H1 (cell line): ENCODE results near the gene IQCF2. TPM values are rescaled to one million over a fixed set of nuclear protein-coding genes. Genes with fewer than 3 reads are reported as not detected.

Experiments used
- CTCF ChIA-PET: fragments of 300-600 bp; sonication (Branson Sonifier 250); formaldehyde crosslinking; loops from one replicate; lab custom pipeline; 2021; ENCODE audit not compliant: partially characterized antibody; lab: Charles Lee
- POLR2A ChIA-PET: fragments of 300-600 bp; sonication (Branson Sonifier 250); formaldehyde crosslinking; loops from one replicate; lab custom pipeline; 2021; ENCODE audit warnings: inconsistent platforms; ENCODE audit not compliant: partially characterized antibody; lab: Charles Lee
- DNase-seq, 2 experiments: peaks; one replicate each; pipeline versions ENCODE4 v3.0.0 to v3.0.0-alpha.2; 2010 to 2022; ENCODE audit warnings: low spot score in 2 of 2, low read depth in 1 of 2, mixed read lengths in 1 of 2
- FAIRE-seq: peaks from 2 replicates; lab custom pipeline; 2011; peaks lifted over from hg19 to GRCh38; lab: Jason Lieb, UNC
- H2AFZ ChIP-seq: 2 replicates; pipeline ENCODE4 v1.8.1; 2012; ENCODE audit warnings: low read length, inconsistent platforms
- H2AK5ac ChIP-seq: 2 replicates; pipeline ENCODE4 v1.6.1; 2013; ENCODE audit warnings: low read depth, low read length
- H2BK120ac ChIP-seq: replicated peaks from 2 replicates; pipeline ENCODE3; 2013; ENCODE audit warnings: low read depth, low read length, inconsistent platforms
- H2BK12ac ChIP-seq: 2 replicates; pipeline ENCODE4 v1.6.1; 2013; ENCODE audit warnings: low read depth, low read length
- H2BK15ac ChIP-seq: 2 replicates; pipeline ENCODE4 v1.6.1; 2013; ENCODE audit warnings: low read length
- H2BK20ac ChIP-seq: 2 replicates; pipeline ENCODE4 v1.6.1; 2013; ENCODE audit warnings: low read length
- H2BK5ac ChIP-seq: 2 replicates; pipeline ENCODE4 v1.6.1; 2013; ENCODE audit warnings: low read depth, low read length
- H3K14ac ChIP-seq: 2 replicates; pipeline ENCODE4 v1.6.1; 2013; ENCODE audit warnings: inconsistent platforms; ENCODE audit not compliant: insufficient read length
- H3K18ac ChIP-seq: 2 replicates; pipeline ENCODE4 v1.6.1; 2013; ENCODE audit warnings: low read length; ENCODE audit errors: extremely low read depth
- H3K23ac ChIP-seq: 2 replicates; pipeline ENCODE4 v1.6.1; 2013; ENCODE audit warnings: inconsistent platforms; ENCODE audit not compliant: insufficient read length
- H3K23me2 ChIP-seq: 2 replicates; pipeline ENCODE4 v1.6.1; 2013; ENCODE audit warnings: low read depth, low read length
- H3K27ac ChIP-seq: 2 replicates; pipeline ENCODE4 v1.6.1; 2011; ENCODE audit warnings: low read depth, low read length, inconsistent platforms
- H3K27me3 ChIP-seq, 4 experiments: replicated peaks in 1 of 4; 1 replicate in 1 of 4; 2 replicates in 3 of 4; pipeline versions ENCODE4 v1.6.1 to v1.8.1; 2011 to 2013; ENCODE audit warnings: low read length in 3 of 4, mild to moderate bottlenecking in 3 of 4, inconsistent platforms in 2 of 4, mixed read lengths in 2 of 4, moderate library complexity in 1 of 4; ENCODE audit not compliant: control insufficient read depth in 3 of 4, insufficient read depth in 3 of 4; ENCODE audit errors: extremely low read depth in 1 of 4
- H3K36me3 ChIP-seq, 4 experiments: 2 replicates each; pipeline versions ENCODE4 v1.6.1 to v1.8.1; 2011 to 2013; ENCODE audit warnings: mild to moderate bottlenecking in 4 of 4, low read length in 3 of 4, moderate library complexity in 2 of 4, control low read depth in 1 of 4, inconsistent platforms in 1 of 4; ENCODE audit not compliant: insufficient read depth in 4 of 4, control insufficient read depth in 2 of 4
- H3K4ac ChIP-seq: replicated peaks from 2 replicates; pipeline ENCODE3; 2013; ENCODE audit warnings: low read length, low read depth, mixed read lengths, inconsistent platforms; ENCODE audit not compliant: insufficient read length
- H3K4me1 ChIP-seq, 4 experiments: replicated peaks in 1 of 4; 1 replicate in 1 of 4; 2 replicates in 3 of 4; pipeline versions ENCODE4 v1.6.1 to v1.8.1; 2011 to 2013; ENCODE audit warnings: low read length in 3 of 4, inconsistent platforms in 2 of 4, mixed read lengths in 1 of 4; ENCODE audit not compliant: insufficient read depth in 4 of 4, control insufficient read depth in 3 of 4
- H3K4me2 ChIP-seq, 2 experiments: 2 replicates each; pipeline versions ENCODE4 v1.6.1 to v1.8.1; 2011 to 2013; ENCODE audit warnings: low read depth in 2 of 2, low read length in 2 of 2, control low read depth in 1 of 2, inconsistent platforms in 1 of 2, mild to moderate bottlenecking in 1 of 2; ENCODE audit not compliant: insufficient read depth in 1 of 2
- H3K4me3 ChIP-seq, 4 experiments: fragments of 200-600, 300-600 bp in 1 of 4; sonication (generic), shearing (Covaris generic), sonication (Bioruptor Twin) in 1 of 4; 2 replicates each; pipeline versions ENCODE4 v1.5.1 to v1.8.1; 2011 to 2016; ENCODE audit warnings: low read length in 4 of 4, low read depth in 3 of 4, control low read depth in 2 of 4, inconsistent platforms in 2 of 4, mild to moderate bottlenecking in 2 of 4, mixed read lengths in 1 of 4, moderate library complexity in 1 of 4; ENCODE audit not compliant: insufficient read depth in 2 of 4; ENCODE audit errors: extremely low read depth in 1 of 4
- H3K56ac ChIP-seq: replicated peaks from 2 replicates; pipeline ENCODE3; 2013; ENCODE audit warnings: low read depth, mild to moderate bottlenecking, mixed read lengths, low read length, inconsistent platforms; ENCODE audit not compliant: insufficient read length
- H3K79me1 ChIP-seq: 2 replicates; pipeline ENCODE4 v1.6.1; 2013; ENCODE audit warnings: low read depth, low read length, control low read depth
- H3K79me2 ChIP-seq, 2 experiments: 2 replicates each; pipeline versions ENCODE4 v1.6.1 to v1.8.1; 2012 to 2013; ENCODE audit warnings: low read length in 2 of 2, mild to moderate bottlenecking in 2 of 2, inconsistent platforms in 1 of 2; ENCODE audit not compliant: insufficient read depth in 2 of 2, control insufficient read depth in 1 of 2
- H3K9ac ChIP-seq, 4 experiments: replicated peaks in 1 of 4; 1 replicate in 1 of 4; 2 replicates in 3 of 4; pipeline versions ENCODE4 v1.6.1 to v1.8.1; 2011 to 2013; ENCODE audit warnings: low read depth in 3 of 4, low read length in 3 of 4, control low read depth in 2 of 4, mild to moderate bottlenecking in 2 of 4, moderate library complexity in 2 of 4, inconsistent platforms in 1 of 4; ENCODE audit errors: extremely low read depth in 1 of 4
- H3K9me3 ChIP-seq, 2 experiments: 2 replicates each; pipeline versions ENCODE4 v1.6.1 to v1.8.1; 2012 to 2013; ENCODE audit warnings: mild to moderate bottlenecking in 2 of 2, moderate library complexity in 2 of 2, control low read depth in 1 of 2, inconsistent platforms in 1 of 2, low read depth in 1 of 2, low read length in 1 of 2, mixed read lengths in 1 of 2; ENCODE audit not compliant: insufficient read depth in 2 of 2
- H4K20me1 ChIP-seq, 2 experiments: replicated peaks in 1 of 2; 2 replicates each; pipeline versions ENCODE3 to v1.8.1; 2011 to 2013; ENCODE audit warnings: inconsistent platforms in 2 of 2, low read length in 2 of 2, mild to moderate bottlenecking in 1 of 2; ENCODE audit not compliant: insufficient read depth in 2 of 2, control insufficient read depth in 1 of 2
- H4K5ac ChIP-seq: 2 replicates; pipeline ENCODE4 v1.6.1; 2013; ENCODE audit warnings: low read length, low read depth, mixed read lengths, inconsistent platforms; ENCODE audit not compliant: insufficient read length
- H4K8ac ChIP-seq: 2 replicates; pipeline ENCODE4 v1.8.0; 2013; ENCODE audit warnings: mild to moderate bottlenecking, moderate library complexity, low read length, inconsistent platforms; ENCODE audit not compliant: insufficient read depth; ENCODE audit errors: extremely low read depth
- H4K91ac ChIP-seq: replicated peaks from 2 replicates; pipeline ENCODE3; 2013; ENCODE audit warnings: low read length, mixed read lengths, inconsistent platforms; ENCODE audit not compliant: insufficient read length
- BCL11A ChIP-seq, 2 experiments: IDR thresholded peaks; one replicate each; pipeline ENCODE4 v1.6.1; 2011; ENCODE audit warnings: low read depth in 2 of 2, low read length in 2 of 2, mild to moderate bottlenecking in 2 of 2
- SP2 ChIP-seq: IDR thresholded peaks from 2 replicates; pipeline ENCODE4 v1.6.1; 2012; ENCODE audit warnings: mild to moderate bottlenecking, low read length, inconsistent platforms
- TEAD4 ChIP-seq: IDR thresholded peaks from 2 replicates; pipeline ENCODE4 v1.6.1; 2012; ENCODE audit warnings: low read depth, low read length, inconsistent platforms, mixed read lengths
- polyA plus RNA-seq, 7 experiments: library from polyadenylated mRNA; depleted of rRNA in 3 of 7; stranded (reverse) in 5 of 7; unstranded in 2 of 7; fragments of >200 nt in 5 of 7; fragments of 200-250 nt in 2 of 7; gene quantifications; 1 replicate in 5 of 7; 2 replicates in 1 of 7; 4 replicates in 1 of 7; pipeline versions ENCODE4 v1.2.1 to v1.2.3, GENCODE V29; 2011 to 2013; ENCODE audit warnings: missing spikeins in 2 of 7, mixed read lengths in 2 of 7
- total RNA-seq: library from RNA; stranded (reverse); fragmentation: NEBNext Ultra II Directional; extraction: Animal tissue kit (Norgen Biotek cat#: 25700); gene quantifications from 2 replicates; pipeline ENCODE4 v1.2.1, GENCODE V29; 2021

IQCF2 gene
- total and polyA plus RNA-seq, 2 of the 8 experiments (the other 6 are each of a cell fraction or from before 2014, with no cell fraction given), result not detected

DNA sequence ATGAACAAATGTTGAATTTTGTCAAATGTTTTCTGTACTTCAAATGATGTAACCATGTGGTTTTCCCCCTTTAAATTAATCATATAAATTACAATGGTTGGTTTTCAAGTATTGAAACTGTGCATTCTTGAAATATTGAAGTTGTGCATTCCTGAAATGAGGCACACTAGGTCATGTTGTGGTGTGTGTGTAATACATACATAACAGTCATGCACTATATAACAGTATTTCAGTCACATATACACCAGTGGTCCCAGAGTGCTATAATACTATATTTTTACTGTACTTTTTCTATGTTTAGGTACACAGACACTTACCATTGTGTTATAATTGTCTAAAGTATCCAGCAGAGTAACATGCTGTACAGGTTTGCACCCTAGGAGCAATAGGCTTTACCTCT, 25.0 kb downstream of the IQCF2 start:
- no peaks in the 10 kb centered on the region for H3K79me1 ChIP-seq
- POLR2A ChIA-PET, result no interaction called here
- no peak for DNase-seq
- H3K18ac ChIP-seq, result no peak overlapping the region
- no peak overlapping the region for H4K5ac ChIP-seq
- TF ChIP-seq BCL11A (IDR thresholded peaks at IDR 0.05; ENCODE audit: low read depth in 2 of 2, low read length in 2 of 2), result no peak
- no peak for TF ChIP-seq TEAD4
- TF ChIP-seq SP2, result no peak
- CTCF ChIA-PET, result interaction anchor here (1.4 kb wide), 1 partner anchor 167 kb away, joined by 4 read pairs; no protein-coding TSS in a partner anchor
- no peaks in the 10 kb centered on the region for H3K36me3 ChIP-seq
- no peak overlapping the region for H2BK20ac ChIP-seq
- no peak for FAIRE-seq
- H2AK5ac ChIP-seq, result no peak overlapping the region
- H4K91ac ChIP-seq, result no peak overlapping the region
- no peaks in the 10 kb centered on the region; a peak in 1 of 7 replicates for H3K27me3 ChIP-seq
- no peaks in the 10 kb centered on the region for H4K20me1 ChIP-seq
- peaks cover 0 to 2% of the 10 kb centered on the region in 2 experiments; a peak in 1 of 4 replicates for H3K9me3 ChIP-seq
- no peak overlapping the region for H2BK120ac ChIP-seq
- no peak overlapping the region for H3K9ac ChIP-seq
- no peak overlapping the region for H3K27ac ChIP-seq
- H3K4me1 ChIP-seq, result no peaks in the 10 kb centered on the region
- no peak overlapping the region for H3K23ac ChIP-seq
- H3K79me2 ChIP-seq, result no peaks in the 10 kb centered on the region
- H4K8ac ChIP-seq, result no peak overlapping the region
- no peak overlapping the region for H2BK5ac ChIP-seq
- no peak overlapping the region for H3K56ac ChIP-seq
- H3K4me2 ChIP-seq, result no peak overlapping the region
- no peak overlapping the region for H2BK12ac ChIP-seq
- no peak overlapping the region for H3K4ac ChIP-seq
- no peaks in the 10 kb centered on the region for H3K23me2 ChIP-seq
- H3K4me3 ChIP-seq, result no peak overlapping the region
- no peak overlapping the region for H3K14ac ChIP-seq
- H2BK15ac ChIP-seq, result no peak overlapping the region
- H2AFZ ChIP-seq, result no peak overlapping the region
